ENCODE results near the gene OR1A2. TPM values are rescaled to one million over a fixed set of nuclear protein-coding genes. Genes with fewer than 3 reads are reported as not detected.

OR1A2 gene
- total and polyA plus RNA-seq, 10 of the 15 experiments (the other 5 are each of a cell fraction or from before 2014, with no cell fraction given), result not detected

GRCh38 chr17:3189961-3190360, 7.4 kb upstream of the OR1A2 start:
- Histone ChIP-seq H3K9ac (ENCODE audit: control insufficient read depth, insufficient read depth, low read length) (no peak overlapping the region), H3K79me2 (ENCODE audit: control insufficient read depth, insufficient read depth, low read length) (no peaks in the 10 kb centered on the region), H3K9me3 (replicated peaks; ENCODE audit: control insufficient read depth, insufficient read depth, low read length) (no peaks in the 10 kb centered on the region), H3K4me1 (ENCODE audit: control insufficient read depth, insufficient read depth, low read length) (no peaks in the 10 kb centered on the region), H3K27ac (ENCODE audit: control insufficient read depth, insufficient read depth) (no peak overlapping the region), H3K27me3 (replicated peaks in 1 of 2; ENCODE audit: control insufficient read depth in 2 of 2, insufficient read depth in 2 of 2, low read length in 1 of 2) (no peaks in the 10 kb centered on the region), H4K20me1 (ENCODE audit: control insufficient read depth, insufficient read depth) (no peaks in the 10 kb centered on the region), H3K36me3 (ENCODE audit: control insufficient read depth in 2 of 2, insufficient read depth in 2 of 2, low read length in 1 of 2) (no peaks in the 10 kb centered on the region), H3K4me2 (ENCODE audit: control insufficient read depth, insufficient read depth) (no peak overlapping the region), H2AFZ (ENCODE audit: control insufficient read depth, low read depth, low read length) (no peak overlapping the region), H3K4me3 (no peak overlapping the region)
- no peak for FAIRE-seq
- TF ChIP-seq NFYB (IDR thresholded peaks at IDR 0.05; ENCODE audit: insufficient read depth, low read depth, low read length), result no peak
- TF ChIP-seq ZNF207 (IDR thresholded peaks at IDR 0.05; ENCODE audit: borderline replicate concordance), result no peak
- no peak for TF ChIP-seq SP1 (IDR thresholded peaks at IDR 0.05; ENCODE audit: low read depth, low read length)
- no peak for TF ChIP-seq NFIC (IDR thresholded peaks at IDR 0.05; ENCODE audit: low read depth, low read length)
- no peak for TF ChIP-seq NFYA (IDR thresholded peaks at IDR 0.05; ENCODE audit: borderline replicate concordance, low read depth, low read length)
- no peak for TF ChIP-seq HCFC1 (IDR thresholded peaks at IDR 0.05; ENCODE audit: low read length)
- TF ChIP-seq TCF3 (IDR thresholded peaks at IDR 0.05; ENCODE audit: borderline replicate concordance, insufficient read depth, low read depth, low read length), result no peak
- TF ChIP-seq YY1 (IDR thresholded peaks at IDR 0.05; ENCODE audit: low read depth, low read length), result no peak
- TF ChIP-seq RFX5 (IDR thresholded peaks at IDR 0.05; ENCODE audit: low read depth, low read length), result no peak
- no peak for TF ChIP-seq PAX5 (IDR thresholded peaks at IDR 0.05; ENCODE audit: borderline replicate concordance, low read depth, low read length)
- no peak for TF ChIP-seq PAX8 (IDR thresholded peaks at IDR 0.05)
- TF ChIP-seq REST (IDR thresholded peaks at IDR 0.05; ENCODE audit: low read depth, low read length), result no peak
- no peak for TF ChIP-seq USF1 (IDR thresholded peaks at IDR 0.05; ENCODE audit: borderline replicate concordance, extremely low read length, insufficient read depth, low read depth, low read length)
- no peak for TF ChIP-seq EED (IDR thresholded peaks at IDR 0.05; ENCODE audit: low read depth)
- no peak for TF ChIP-seq IRF4 (IDR thresholded peaks at IDR 0.05; ENCODE audit: low read depth, low read length)
- TF ChIP-seq PML (IDR thresholded peaks at IDR 0.05; ENCODE audit: low read length), result no peak
- no peak for DNase-seq (ENCODE audit: low read depth, low spot score)
- 0% methylated on average over 4 of the region's 4 CpGs for WGBS (ENCODE audit: insufficient coverage, insufficient replicate concordance, low lambda C conversion rate, missing lambda C conversion rate)
- SMC1A ChIA-PET (ENCODE audit: uncharacterized antibody, unreplicated experiment), result no interaction called here
- in situ Hi-C loops (cut with MboI), result no loop called here
- BruUV-seq (replicated peaks), result no TSS peak
- ATAC-seq, result no peak
- RAD21 ChIA-PET (ENCODE audit: unreplicated experiment), result no interaction called here
- intact Hi-C loops (cut with micrococcal nuclease; ENCODE audit: unreplicated experiment), result no loop called here
- POLR2A ChIA-PET, result no interaction called here
- CTCF ChIA-PET, result no interaction called here
